ENCODE data around the gene FAT1. TPM values are rescaled to one million over a fixed set of nuclear protein-coding genes. Genes with fewer than 3 reads are reported as not detected.
A peak's percentile ranks its signal among the peaks of the same experiment; 100 is the strongest.

Gene FAT1
- polyA plus RNA-seq, 1 experiment = 489 TPM

GRCh38 chr4:186622788-186623464 is 100.7 kb downstream of the FAT1 start:
- H3K4me3 ChIP-seq (ENCODE audit: low read depth, low read length) = no peak overlapping the region
- no peak for TF ChIP-seq CTCF (IDR thresholded peaks at IDR 0.05; ENCODE audit: insufficient read depth, low read depth, low read length)
- no peaks in the 10 kb centered on the region for H3K27me3 ChIP-seq (ENCODE audit: control insufficient read depth, insufficient read depth, low read length)
- H3K36me3 ChIP-seq (ENCODE audit: control insufficient read depth, insufficient read depth, low read length) = peaks cover 16% of the 10 kb centered on the region
- ChIA-PET CTCF (interaction anchor here (0.7 to 1.7 kb wide), 4 partner anchors 19 to 995 kb away, joined by 3 to 5 read pairs (median 3); partner anchors contain the start of gene FAT1), POLR2A (no interaction called here)
- peak; percentile 18 for DNase-seq (ENCODE audit: low read depth)

GRCh38 chr4:186621959-186622553 is 101.6 kb downstream of the FAT1 start:
- Histone ChIP-seq H3K36me3 (ENCODE audit: control insufficient read depth, insufficient read depth, low read length) (peaks cover 14% of the 10 kb centered on the region), H3K27me3 (ENCODE audit: control insufficient read depth, insufficient read depth, low read length) (no peaks in the 10 kb centered on the region), H3K4me3 (ENCODE audit: low read depth, low read length) (no peak overlapping the region)
- DNase-seq (ENCODE audit: low read depth) = peak; percentile 70
- CTCF ChIA-PET = interaction anchor here (0.7 to 1.7 kb wide), 4 partner anchors 20 to 996 kb away, joined by 3 to 5 read pairs (median 3); partner anchors contain the start of gene FAT1
- POLR2A ChIA-PET = no interaction called here
- TF ChIP-seq CTCF (IDR thresholded peaks at IDR 0.05; ENCODE audit: insufficient read depth, low read depth, low read length) = peak; percentile 73

- CTCF ChIA-PET = no interaction called here
- POLR2A ChIA-PET = no interaction called here
- Histone ChIP-seq H3K27me3 (ENCODE audit: control insufficient read depth, insufficient read depth, low read length) (no peaks in the 10 kb centered on the region), H3K36me3 (ENCODE audit: control insufficient read depth, insufficient read depth, low read length) (peaks cover 21% of the 10 kb centered on the region), H3K4me3 (ENCODE audit: low read depth, low read length) (no peak overlapping the region)
- no peak for DNase-seq (ENCODE audit: low read depth)
- no peak for TF ChIP-seq CTCF (IDR thresholded peaks at IDR 0.05; ENCODE audit: insufficient read depth, low read depth, low read length)
Observed at GRCh38 chr4:186619088-186619487, 104.6 kb downstream of the FAT1 start.

GRCh38 chr4:186617921-186618320 is 105.7 kb downstream of the FAT1 start:
- Histone ChIP-seq H3K27me3 (ENCODE audit: control insufficient read depth, insufficient read depth, low read length) (no peaks in the 10 kb centered on the region), H3K36me3 (ENCODE audit: control insufficient read depth, insufficient read depth, low read length) (peaks cover 21% of the 10 kb centered on the region), H3K4me3 (ENCODE audit: low read depth, low read length) (no peak overlapping the region)
- CTCF ChIA-PET = no interaction called here
- no peak for TF ChIP-seq CTCF (IDR thresholded peaks at IDR 0.05; ENCODE audit: insufficient read depth, low read depth, low read length)
- DNase-seq (ENCODE audit: low read depth) = no peak
- POLR2A ChIA-PET = no interaction called here

- no peak for TF ChIP-seq CTCF (IDR thresholded peaks at IDR 0.05; ENCODE audit: insufficient read depth, low read depth, low read length)
- H3K36me3 ChIP-seq (ENCODE audit: control insufficient read depth, insufficient read depth, low read length) = peaks cover 35% of the 10 kb centered on the region
- DNase-seq (ENCODE audit: low read depth) = no peak
- no peaks in the 10 kb centered on the region for H3K27me3 ChIP-seq (ENCODE audit: control insufficient read depth, insufficient read depth, low read length)
- ChIA-PET CTCF (no interaction called here), POLR2A (no interaction called here)
- no peak overlapping the region for H3K4me3 ChIP-seq (ENCODE audit: low read depth, low read length)
Observed at GRCh38 chr4:186607490-186607889, 116.2 kb downstream of the FAT1 start.

Measured in BJ (cell line).